ENCODE results near the gene PRIM1. TPM values are rescaled to one million over a fixed set of nuclear protein-coding genes. Genes with fewer than 3 reads are reported as not detected.
A peak's percentile ranks its signal among the peaks of the same experiment; 100 is the strongest.

The PRIM1 gene
- total and polyA plus RNA-seq, 4 experiments from 2014 or later: 30.2 to 46.9 (median 39.7) TPM

DNA sequence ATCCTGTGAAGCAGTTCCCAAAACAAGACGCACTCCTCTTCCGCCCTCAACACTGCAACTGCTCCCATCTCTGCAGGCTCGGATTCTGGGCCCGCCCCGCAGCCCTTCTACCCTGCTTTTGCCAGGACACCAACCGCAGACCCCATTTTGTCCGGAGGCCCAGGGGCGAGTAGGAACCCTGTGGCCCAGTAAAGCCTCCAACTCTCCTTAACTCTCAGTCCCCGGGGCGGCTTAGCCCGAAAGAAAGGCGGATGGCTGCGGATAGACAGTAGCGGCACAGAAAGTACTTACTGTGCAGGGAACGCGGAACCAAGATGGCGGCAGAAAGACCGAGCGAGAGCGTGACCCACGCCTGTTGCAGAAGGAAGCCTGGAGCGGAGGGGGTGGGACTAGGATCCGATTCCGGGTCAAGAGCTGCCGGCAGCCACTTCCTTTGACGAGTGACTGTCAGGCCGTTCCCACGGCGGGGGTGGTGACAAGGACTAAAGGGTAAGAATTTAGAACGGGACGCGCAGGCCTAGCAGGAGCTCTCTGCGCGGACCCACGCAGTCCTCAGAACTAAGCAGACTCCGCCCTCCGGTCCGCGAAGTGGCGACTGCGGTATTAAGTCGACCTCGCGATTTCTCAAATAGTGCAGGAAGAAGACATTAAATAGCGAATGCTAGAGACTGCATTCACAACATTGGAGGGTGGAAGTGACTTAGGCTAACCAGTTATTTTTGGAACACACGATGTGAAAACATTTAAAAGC lies 27.0 kb downstream of the PRIM1 start, which contains the start of gene NACA:
Gene NACA (minus strand): TSS at position 328 of the 751 bp plus-strand sequence. CDS start 778 bp downstream, outside the sequence.
- peaks cover 54% of the 10 kb centered on the region for H3K4me1 ChIP-seq (ENCODE audit: insufficient read depth, low read length)
- CTCF ChIA-PET (ENCODE audit: partially characterized antibody): interaction anchor here (1.0 to 1.5 kb wide), 8 partner anchors 32 to 386 kb away, joined by 3 to 8 read pairs (median 4); partner anchors contain the start of gene STAT6
- peaks cover 41 to 66% (median 51%) of the 10 kb centered on the region in 4 donors for H3K4me1 Mint-ChIP-seq

DNA sequence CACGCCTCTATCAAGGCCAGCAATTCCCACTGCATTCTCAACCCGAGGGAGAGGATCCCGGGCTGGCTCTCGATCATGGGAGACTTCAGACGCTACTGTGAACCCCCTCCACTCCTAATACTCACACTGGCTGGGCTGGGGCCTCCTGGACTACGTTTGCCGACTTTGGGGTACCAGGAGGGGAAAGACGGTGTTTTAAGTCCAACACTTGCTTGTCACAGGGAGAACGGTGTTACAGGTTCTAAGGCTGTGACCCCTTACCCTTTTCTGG lies 27.5 kb downstream of the PRIM1 start:
- Mint-ChIP-seq H3K4me1 (peaks cover 46 to 71% (median 56%) of the 10 kb centered on the region in 4 donors), H3K4me3 (peak overlapping the region; percentile 90 to 99 (median 98)), H3K27me3 (no peaks in the 10 kb centered on the region), H3K27ac (peak overlapping the region; percentile 92 to 99 (median 97)), H3K9me3 (peaks cover 0 to 4% (median 0%) of the 10 kb centered on the region in 8 donors), H3K36me3 (peaks cover 15 to 61% of the 10 kb centered on the region in 2 donors)
- H3K27ac ChIP-seq (ENCODE audit: low read depth, low read length): peak overlapping the region; percentile 90
- ChIA-PET CTCF (ENCODE audit: partially characterized antibody) (interaction anchor here (1.3 kb wide), 2 partner anchors 96 to 210 kb away, joined by 4 to 6 read pairs; no protein-coding TSS in a partner anchor), POLR2A (ENCODE audit: partially characterized antibody) (interaction anchor here (1.1 to 13.9 kb wide), 10 partner anchors 27 to 323 kb away, joined by 4 to 247 read pairs (median 14); partner anchors contain the start of genes ATP5F1B, BAZ2A, PRIM1 and PTGES3)
- H3K4me1 ChIP-seq (ENCODE audit: insufficient read depth, low read length): peaks cover 59% of the 10 kb centered on the region
- intact Hi-C loops (cut with micrococcal nuclease): loop anchor here (2.0 kb wide), 1 partner anchor 88 kb away; no protein-coding TSS in a partner anchor
- H3K27me3 ChIP-seq (ENCODE audit: insufficient read depth, low read length): no peaks in the 10 kb centered on the region
- H3K4me3 ChIP-seq (ENCODE audit: low read length in 2 of 2): peak overlapping the region; percentile 90 to 100
- H3K9me3 ChIP-seq (ENCODE audit: control insufficient read depth in 1 of 2, low read length in 2 of 2): no peaks in the 10 kb centered on the region
- DNase-seq: no peak
- H3K36me3 ChIP-seq (ENCODE audit: insufficient read depth, low read length): peaks cover 34% of the 10 kb centered on the region

More for the DNA sequence above, 27.0 kb downstream of the PRIM1 start, which contains the start of gene NACA:
- Mint-ChIP-seq H3K9me3 (peaks cover 0 to 3% (median 0%) of the 10 kb centered on the region in 8 donors), H3K27me3 (no peaks in the 10 kb centered on the region), H3K4me3 (peak within 1 kb of the TSS; percentile 90 to 99 (median 98)), H3K36me3 (peaks cover 16 to 59% of the 10 kb centered on the region in 2 donors), H3K27ac (peak within 1 kb of the TSS; percentile 92 to 99 (median 97))
- H3K36me3 ChIP-seq (ENCODE audit: insufficient read depth, low read length): peaks cover 29% of the 10 kb centered on the region
- peak within 1 kb of the TSS; percentile 90 for H3K27ac ChIP-seq (ENCODE audit: low read depth, low read length)
- no peaks in the 10 kb centered on the region for H3K27me3 ChIP-seq (ENCODE audit: insufficient read depth, low read length)
- DNase-seq: peak; percentile 94 to 100 (median 98)
- intact Hi-C loops (cut with micrococcal nuclease): loop anchor here (1.0 to 2.0 kb wide), 4 partner anchors 27 to 88 kb away; partner anchors contain the start of genes PRIM1 and PTGES3
- POLR2A ChIA-PET (ENCODE audit: partially characterized antibody): interaction anchor here (0.7 to 13.9 kb wide), 34 partner anchors 9 to 608 kb away, joined by 3 to 247 read pairs (median 4); partner anchors contain the start of genes ATP5F1B, BAZ2A, CS and GLS2
- no peaks in the 10 kb centered on the region for H3K9me3 ChIP-seq (ENCODE audit: control insufficient read depth in 1 of 2, low read length in 2 of 2)
- H3K4me3 ChIP-seq (ENCODE audit: low read length in 2 of 2): peak within 1 kb of the TSS; percentile 90 to 100

DNA sequence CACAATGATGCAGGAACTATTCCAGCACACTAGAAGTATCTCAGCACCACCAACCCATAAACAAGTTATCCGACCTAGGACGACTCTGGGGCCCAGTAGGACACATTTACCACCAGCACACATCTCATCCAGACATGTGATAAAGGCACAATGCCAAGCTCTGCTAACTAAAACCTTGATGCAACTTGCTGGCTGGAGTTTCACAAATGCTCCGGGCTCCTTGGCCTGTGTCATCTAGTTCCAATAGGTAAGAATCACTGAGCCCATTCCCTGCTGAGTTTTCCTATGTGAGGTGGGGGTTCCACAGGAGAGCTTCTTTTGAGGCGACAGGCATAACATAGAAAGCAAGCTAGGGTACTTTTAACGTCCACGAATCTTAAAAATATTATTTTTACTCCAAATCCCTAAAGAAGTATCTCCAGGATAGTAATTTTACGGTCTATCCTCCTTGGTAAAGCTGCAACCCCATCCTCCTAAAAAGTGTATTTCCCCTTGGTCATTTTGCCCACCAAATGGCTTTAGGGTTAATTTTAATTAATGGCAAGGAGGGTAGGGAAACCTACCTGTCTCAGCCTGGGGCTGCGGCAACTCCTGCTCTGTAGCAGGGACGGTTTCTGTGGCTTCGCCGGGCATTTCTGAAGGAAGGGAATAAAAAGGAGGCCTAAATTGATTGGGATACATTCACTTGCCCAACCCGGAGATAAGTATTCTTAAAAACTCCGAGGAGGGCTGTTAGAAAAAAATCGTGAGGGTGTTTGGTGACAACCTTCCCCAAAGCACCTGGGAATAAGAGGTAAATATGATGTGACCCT lies 28.0 kb downstream of the PRIM1 start:
- Mint-ChIP-seq H3K27ac (peak overlapping the region; percentile 92 to 99 (median 97)), H3K4me1 (peaks cover 51 to 77% (median 61%) of the 10 kb centered on the region in 4 donors), H3K9me3 (peaks cover 0 to 5% (median 0%) of the 10 kb centered on the region in 8 donors), H3K36me3 (peaks cover 20 to 63% of the 10 kb centered on the region in 2 donors), H3K27me3 (no peaks in the 10 kb centered on the region), H3K4me3 (peak overlapping the region; percentile 90 to 99 (median 98))
- ChIA-PET CTCF (ENCODE audit: partially characterized antibody) (no interaction called here), POLR2A (ENCODE audit: partially characterized antibody) (interaction anchor here (1.7 to 13.9 kb wide), 5 partner anchors 15 to 88 kb away, joined by 7 to 247 read pairs (median 12); partner anchors contain the start of genes ATP5F1B, PRIM1 and PTGES3)
- Histone ChIP-seq H3K4me3 (ENCODE audit: low read length in 2 of 2) (peak overlapping the region; percentile 90 to 100), H3K36me3 (ENCODE audit: insufficient read depth, low read length) (peaks cover 39% of the 10 kb centered on the region), H3K27me3 (ENCODE audit: insufficient read depth, low read length) (no peaks in the 10 kb centered on the region), H3K4me1 (ENCODE audit: insufficient read depth, low read length) (peaks cover 64% of the 10 kb centered on the region), H3K27ac (ENCODE audit: low read depth, low read length) (peak overlapping the region; percentile 90), H3K9me3 (ENCODE audit: control insufficient read depth in 1 of 2, low read length in 2 of 2) (no peaks in the 10 kb centered on the region)
- intact Hi-C loops (cut with micrococcal nuclease): loop anchor here (2.0 kb wide), 1 partner anchor 87 kb away; no protein-coding TSS in a partner anchor
- DNase-seq: peak in 3 of 5 donors; percentile 10 to 52 (median 16)

DNA sequence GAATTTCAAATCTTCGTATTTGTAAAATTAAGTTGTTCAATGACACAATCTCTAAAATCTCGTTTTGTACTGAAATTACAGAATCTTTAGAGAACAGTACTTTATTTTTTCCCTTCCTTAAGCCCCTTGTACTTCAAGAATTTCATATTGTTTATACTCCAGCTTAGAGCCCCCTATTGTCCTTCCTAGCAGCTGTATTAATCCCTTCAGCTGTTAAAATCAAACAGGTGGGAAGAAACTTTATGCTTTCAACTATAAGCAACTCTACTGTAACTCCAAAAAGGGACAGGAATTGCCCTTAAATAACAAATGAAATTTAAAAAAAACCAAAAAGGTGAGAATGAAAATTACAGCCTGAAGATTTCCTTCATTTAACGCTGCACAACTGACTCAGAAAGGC lies 28.8 kb downstream of the PRIM1 start:
- no peaks in the 10 kb centered on the region for H3K9me3 ChIP-seq (ENCODE audit: control insufficient read depth in 1 of 2, low read length in 2 of 2)
- Mint-ChIP-seq H3K36me3 (peaks cover 24 to 68% of the 10 kb centered on the region in 2 donors), H3K4me1 (peaks cover 55 to 83% (median 66%) of the 10 kb centered on the region in 4 donors), H3K27me3 (no peaks in the 10 kb centered on the region), H3K4me3 (peak overlapping the region; percentile 90 to 99 (median 98)), H3K9me3 (peaks cover 0 to 5% (median 0%) of the 10 kb centered on the region in 8 donors), H3K27ac (peak overlapping the region; percentile 92 to 99 (median 97))
- ChIA-PET CTCF (ENCODE audit: partially characterized antibody) (interaction anchor here (0.7 kb wide), 2 partner anchors 25 to 41 kb away, joined by 3 to 4 read pairs; no protein-coding TSS in a partner anchor), POLR2A (ENCODE audit: partially characterized antibody) (interaction anchor here (0.8 to 13.9 kb wide), 7 partner anchors 11 to 389 kb away, joined by 3 to 247 read pairs (median 7); partner anchors contain the start of genes ATP5F1B, PRIM1 and PTGES3)
- peak overlapping the region; percentile 90 to 100 for H3K4me3 ChIP-seq (ENCODE audit: low read length in 2 of 2)
- intact Hi-C loops (cut with micrococcal nuclease): no loop called here
- no peak for DNase-seq
- H3K36me3 ChIP-seq (ENCODE audit: insufficient read depth, low read length): peaks cover 45% of the 10 kb centered on the region
- H3K4me1 ChIP-seq (ENCODE audit: insufficient read depth, low read length): peaks cover 71% of the 10 kb centered on the region
- peak overlapping the region; percentile 90 for H3K27ac ChIP-seq (ENCODE audit: low read depth, low read length)
- no peaks in the 10 kb centered on the region for H3K27me3 ChIP-seq (ENCODE audit: insufficient read depth, low read length)

DNA sequence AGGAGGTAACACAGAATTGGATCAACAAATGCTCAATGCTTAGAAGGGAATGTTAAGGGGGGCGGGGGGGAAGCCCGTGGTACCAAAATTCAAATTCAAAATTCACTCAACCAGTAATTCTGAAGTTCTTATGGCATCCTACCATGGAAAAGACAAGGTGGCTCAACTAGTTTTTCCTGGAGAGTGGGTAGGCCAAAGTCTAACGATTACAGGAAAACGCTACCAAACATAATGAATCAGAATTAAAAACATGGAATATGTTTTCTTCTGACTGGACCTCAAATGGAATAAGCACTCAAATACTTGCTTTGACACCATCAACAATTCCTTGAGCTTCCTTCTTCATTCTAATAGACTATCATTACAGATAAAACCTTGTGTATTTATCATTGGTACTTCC lies 29.3 kb downstream of the PRIM1 start:
- intact Hi-C loops (cut with micrococcal nuclease): no loop called here
- Mint-ChIP-seq H3K4me3 (peak overlapping the region; percentile 38 to 99 (median 97)), H3K27me3 (no peaks in the 10 kb centered on the region), H3K4me1 (peaks cover 55 to 83% (median 66%) of the 10 kb centered on the region in 4 donors), H3K36me3 (peaks cover 24 to 66% of the 10 kb centered on the region in 2 donors), H3K27ac (peak overlapping the region; percentile 13 to 99 (median 94)), H3K9me3 (peaks cover 0 to 5% (median 0%) of the 10 kb centered on the region in 8 donors)
- Histone ChIP-seq H3K4me1 (ENCODE audit: insufficient read depth, low read length) (peaks cover 76% of the 10 kb centered on the region), H3K27me3 (ENCODE audit: insufficient read depth, low read length) (no peaks in the 10 kb centered on the region), H3K4me3 (ENCODE audit: low read length in 2 of 2) (peak overlapping the region; percentile 90 to 100), H3K9me3 (ENCODE audit: control insufficient read depth in 1 of 2, low read length in 2 of 2) (no peaks in the 10 kb centered on the region), H3K36me3 (ENCODE audit: insufficient read depth, low read length) (peaks cover 45% of the 10 kb centered on the region), H3K27ac (ENCODE audit: low read depth, low read length) (peak overlapping the region; percentile 90)
- ChIA-PET POLR2A (ENCODE audit: partially characterized antibody) (interaction anchor here (0.6 to 13.9 kb wide), 8 partner anchors 11 to 390 kb away, joined by 3 to 247 read pairs (median 7); partner anchors contain the start of genes ATP5F1B, PRIM1, PTGES3 and STAT2), CTCF (ENCODE audit: partially characterized antibody) (interaction anchor here (0.6 to 0.7 kb wide), 3 partner anchors 25 to 41 kb away, joined by 3 to 4 read pairs (median 3); no protein-coding TSS in a partner anchor)
- no peak for DNase-seq

DNA sequence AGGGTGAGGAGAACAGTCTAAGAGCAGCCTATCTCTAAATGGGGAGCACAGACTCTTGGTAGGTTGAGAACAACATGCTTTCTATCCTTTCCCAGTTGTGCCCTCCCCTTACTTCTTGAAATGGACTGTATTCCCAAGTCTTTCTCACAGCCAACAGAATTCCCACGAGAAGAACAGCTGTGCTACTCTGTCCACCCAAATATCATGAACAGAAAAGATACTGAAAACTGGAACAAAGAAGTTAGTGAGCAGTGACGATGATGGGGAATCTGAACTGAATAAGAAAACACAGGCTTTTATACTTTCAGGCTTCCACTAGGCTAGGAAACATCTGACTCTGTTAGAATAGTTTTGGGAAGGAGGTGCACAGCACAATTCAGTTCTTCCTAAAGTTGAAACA lies 30.4 kb downstream of the PRIM1 start:
- Mint-ChIP-seq H3K4me1 (peaks cover 55 to 84% (median 67%) of the 10 kb centered on the region in 4 donors), H3K4me3 (peak overlapping the region in 6 of 8 donors; percentile 45 to 99 (median 84)), H3K9me3 (peaks cover 0 to 5% (median 0%) of the 10 kb centered on the region in 8 donors), H3K36me3 (peaks cover 24 to 69% of the 10 kb centered on the region in 2 donors), H3K27me3 (no peaks in the 10 kb centered on the region), H3K27ac (peak overlapping the region; percentile 61 to 99 (median 80))
- no peak for DNase-seq
- H3K4me1 ChIP-seq (ENCODE audit: insufficient read depth, low read length): peaks cover 84% of the 10 kb centered on the region
- ChIA-PET CTCF (ENCODE audit: partially characterized antibody) (no interaction called here), POLR2A (ENCODE audit: partially characterized antibody) (interaction anchor here (0.7 to 13.9 kb wide), 4 partner anchors 35 to 604 kb away, joined by 3 to 247 read pairs (median 10); partner anchors contain the start of genes ATP5F1B and PTGES3)
- intact Hi-C loops (cut with micrococcal nuclease): no loop called here
- H3K27ac ChIP-seq (ENCODE audit: low read depth, low read length): peak overlapping the region; percentile 90
- H3K4me3 ChIP-seq (ENCODE audit: low read length in 2 of 2): no peak overlapping the region
- no peaks in the 10 kb centered on the region for H3K27me3 ChIP-seq (ENCODE audit: insufficient read depth, low read length)
- no peaks in the 10 kb centered on the region for H3K9me3 ChIP-seq (ENCODE audit: control insufficient read depth in 1 of 2, low read length in 2 of 2)
- peaks cover 46% of the 10 kb centered on the region for H3K36me3 ChIP-seq (ENCODE audit: insufficient read depth, low read length)

Data from CD4-positive, alpha-beta memory T cell (primary cell).